ENCODE data around the gene BCCIP. TPM values are rescaled to one million over a fixed set of nuclear protein-coding genes. Genes with fewer than 3 reads are reported as not detected.
A peak's percentile ranks its signal among the peaks of the same experiment; 100 is the strongest.

The BCCIP gene
- total RNA-seq, 1 donor from 2014 or later = 89.8 TPM

- Mint-ChIP-seq H3K4me1 (peaks cover 6% of the 10 kb centered on the region), H3K27me3 (ENCODE audit: low read depth) (no peaks in the 10 kb centered on the region), H3K36me3 (ENCODE audit: low read depth) (no peaks in the 10 kb centered on the region), H3K4me3 (no peak overlapping the region), H3K27ac (ENCODE audit: unreplicated experiment) (no peak overlapping the region), H3K9me3 (no peaks in the 10 kb centered on the region)
- DNase-seq (ENCODE audit: low read depth, low spot score) = no peak
- TF ChIP-seq, protein P1, sequence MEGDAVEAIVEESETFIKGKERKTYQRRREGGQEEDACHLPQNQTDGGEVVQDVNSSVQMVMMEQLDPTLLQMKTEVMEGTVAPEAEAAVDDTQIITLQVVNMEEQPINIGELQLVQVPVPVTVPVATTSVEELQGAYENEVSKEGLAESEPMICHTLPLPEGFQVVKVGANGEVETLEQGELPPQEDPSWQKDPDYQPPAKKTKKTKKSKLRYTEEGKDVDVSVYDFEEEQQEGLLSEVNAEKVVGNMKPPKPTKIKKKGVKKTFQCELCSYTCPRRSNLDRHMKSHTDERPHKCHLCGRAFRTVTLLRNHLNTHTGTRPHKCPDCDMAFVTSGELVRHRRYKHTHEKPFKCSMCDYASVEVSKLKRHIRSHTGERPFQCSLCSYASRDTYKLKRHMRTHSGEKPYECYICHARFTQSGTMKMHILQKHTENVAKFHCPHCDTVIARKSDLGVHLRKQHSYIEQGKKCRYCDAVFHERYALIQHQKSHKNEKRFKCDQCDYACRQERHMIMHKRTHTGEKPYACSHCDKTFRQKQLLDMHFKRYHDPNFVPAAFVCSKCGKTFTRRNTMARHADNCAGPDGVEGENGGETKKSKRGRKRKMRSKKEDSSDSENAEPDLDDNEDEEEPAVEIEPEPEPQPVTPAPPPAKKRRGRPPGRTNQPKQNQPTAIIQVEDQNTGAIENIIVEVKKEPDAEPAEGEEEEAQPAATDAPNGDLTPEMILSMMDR (conservative IDR thresholded peaks at IDR 0.05) = no peak
These were observed 2.6 kb upstream of the BCCIP start for GRCh38 chr10:125820701-125821100.

DNA sequence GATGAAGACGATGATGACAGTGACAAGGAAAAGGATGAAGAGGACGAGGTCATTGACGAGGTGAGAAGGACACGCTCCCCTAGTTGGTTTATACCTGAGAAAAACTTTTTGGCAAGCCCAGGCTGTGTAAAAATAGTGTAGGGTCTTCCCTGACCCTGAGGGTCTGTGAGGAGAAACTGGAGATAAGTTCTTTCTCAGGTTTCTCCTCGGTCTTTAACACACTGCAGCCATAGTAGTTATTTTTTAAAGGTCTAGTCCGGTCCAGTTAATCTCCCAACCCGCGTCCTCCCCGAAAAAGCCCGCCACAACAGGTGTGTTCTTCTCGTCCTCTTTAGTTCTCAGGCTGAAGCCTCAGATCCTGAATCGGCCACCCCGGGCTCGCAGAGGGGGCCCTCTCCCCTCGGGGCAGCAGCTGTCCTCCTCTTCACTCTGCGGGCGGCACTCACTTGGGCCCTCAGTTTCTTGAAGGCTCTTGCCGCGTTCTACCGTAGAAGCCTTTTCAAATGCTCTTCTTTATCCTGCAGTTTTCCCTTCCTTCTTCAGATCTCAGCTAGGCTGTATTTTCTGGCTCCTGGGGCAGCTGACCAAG, 411 bp downstream of the BCCIP start:
- Mint-ChIP-seq H3K27me3 (ENCODE audit: low read depth) (no peaks in the 10 kb centered on the region), H3K27ac (ENCODE audit: unreplicated experiment) (no peak overlapping the region), H3K4me3 (no peak overlapping the region), H3K9me3 (no peaks in the 10 kb centered on the region), H3K4me1 (peaks cover 6% of the 10 kb centered on the region), H3K36me3 (ENCODE audit: low read depth) (peaks cover 8% of the 10 kb centered on the region)
- TF ChIP-seq, protein P1 (conservative IDR thresholded peaks at IDR 0.05) = no peak
- peak; percentile 6 for DNase-seq (ENCODE audit: low read depth, low spot score)

GRCh38 chr10:125824736-125825135, 1.4 kb downstream of the BCCIP start:
- TF ChIP-seq, protein P1 (conservative IDR thresholded peaks at IDR 0.05) = no peak
- Mint-ChIP-seq H3K27ac (ENCODE audit: unreplicated experiment) (no peak overlapping the region), H3K9me3 (no peaks in the 10 kb centered on the region), H3K4me1 (peaks cover 6% of the 10 kb centered on the region), H3K27me3 (ENCODE audit: low read depth) (no peaks in the 10 kb centered on the region), H3K36me3 (ENCODE audit: low read depth) (peaks cover 8% of the 10 kb centered on the region), H3K4me3 (no peak overlapping the region)
- DNase-seq (ENCODE audit: low read depth, low spot score) = no peak

- Mint-ChIP-seq H3K9me3 (no peaks in the 10 kb centered on the region), H3K27ac (ENCODE audit: unreplicated experiment) (no peak overlapping the region), H3K4me3 (peak overlapping the region; percentile 35), H3K36me3 (ENCODE audit: low read depth) (peaks cover 8% of the 10 kb centered on the region), H3K27me3 (ENCODE audit: low read depth) (no peaks in the 10 kb centered on the region), H3K4me1 (no peaks in the 10 kb centered on the region)
- TF ChIP-seq, protein P1 (conservative IDR thresholded peaks at IDR 0.05) = no peak
- no peak for DNase-seq (ENCODE audit: low read depth, low spot score)
These were observed 3.8 kb downstream of the BCCIP start for GRCh38 chr10:125827133-125827532.

DNA sequence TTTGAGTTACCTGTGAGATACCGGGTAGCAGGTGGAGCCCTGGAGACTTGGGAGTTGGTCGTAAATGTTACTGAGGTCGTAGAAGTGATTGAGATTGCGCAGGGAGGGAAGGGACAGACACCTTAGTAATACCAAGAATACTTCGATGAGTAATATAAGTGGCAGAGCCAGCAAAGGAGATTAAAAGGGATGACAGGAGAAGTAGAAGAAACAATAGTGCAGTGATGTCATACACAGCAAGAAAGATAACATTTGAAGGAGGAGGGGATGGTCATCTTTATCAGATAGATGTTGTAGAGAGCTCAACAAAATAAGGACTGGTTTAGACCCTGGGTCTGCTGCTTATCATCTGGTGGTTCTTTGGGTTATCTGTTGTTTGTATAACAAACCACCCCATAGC, 5.0 kb downstream of the BCCIP start:
- no peaks in the 10 kb centered on the region for H3K4me1 Mint-ChIP-seq
- no peaks in the 10 kb centered on the region for H3K9me3 Mint-ChIP-seq
- no peaks in the 10 kb centered on the region for H3K27me3 Mint-ChIP-seq (ENCODE audit: low read depth)
- peaks cover 8% of the 10 kb centered on the region for H3K36me3 Mint-ChIP-seq (ENCODE audit: low read depth)
- no peak overlapping the region for H3K4me3 Mint-ChIP-seq
- DNase-seq (ENCODE audit: low read depth, low spot score) = no peak
- TF ChIP-seq, protein P1 (conservative IDR thresholded peaks at IDR 0.05) = no peak
- H3K27ac Mint-ChIP-seq (ENCODE audit: unreplicated experiment) = no peak overlapping the region
